ENCODE data around the gene FAM78A.

GRCh38 chr9:131233995-131234394, 42.3 kb downstream of the FAM78A start:
- no peak for TF ChIP-seq CTCF (IDR thresholded peaks at IDR 0.05; ENCODE audit: low read depth, low read length)
- TF ChIP-seq MAX (IDR thresholded peaks at IDR 0.05; ENCODE audit: low read depth, low read length), result no peak

Data from NB4 (cell line).